ENCODE data around the gene MVD. TPM values are rescaled to one million over a fixed set of nuclear protein-coding genes. Genes with fewer than 3 reads are reported as not detected.

The MVD gene
- total RNA-seq, 4 donors from 2014 or later = 20.7 to 52.5 (median 43.2) TPM

DNA sequence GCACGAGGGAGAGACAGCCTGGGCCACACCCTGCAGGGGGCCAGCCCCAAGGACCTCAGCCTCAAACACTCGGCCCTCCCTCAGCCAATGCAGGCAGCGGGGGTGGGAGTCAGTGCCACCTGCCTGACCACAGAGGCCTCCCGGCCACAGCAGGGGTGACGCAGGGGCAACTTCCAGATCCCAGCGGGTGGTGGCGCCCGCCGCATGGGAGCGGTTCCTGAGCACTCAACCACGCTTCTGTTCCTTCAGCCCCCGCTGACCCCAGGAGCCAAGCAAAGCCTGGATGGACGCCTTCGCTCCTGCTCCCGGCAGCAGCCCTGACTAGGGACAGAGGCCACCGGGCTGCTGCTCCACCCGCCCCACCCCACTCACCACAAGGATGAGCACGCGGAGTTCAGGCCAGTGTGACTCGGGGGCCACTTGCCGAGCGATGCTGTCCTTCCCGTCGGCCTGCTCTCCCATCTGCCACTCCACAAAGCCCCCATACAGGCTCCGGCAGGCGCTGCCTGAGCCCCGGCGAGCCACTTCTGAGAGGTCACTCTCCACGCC lies 7.1 kb downstream of the MVD start:
- no peak for DNase-seq
- Histone ChIP-seq H3K36me3 (no peaks in the 10 kb centered on the region), H3K27ac (no peak overlapping the region), H3K4me3 (replicated peaks in 1 of 3) (no peak overlapping the region), H3K27me3 (no peaks in the 10 kb centered on the region), H3K9me3 (no peaks in the 10 kb centered on the region), H3K4me1 (peaks cover 9 to 11% of the 10 kb centered on the region in 2 donors)
- no peak for TF ChIP-seq POLR2A (IDR thresholded peaks at IDR 0.05)
- TF ChIP-seq, protein P1, sequence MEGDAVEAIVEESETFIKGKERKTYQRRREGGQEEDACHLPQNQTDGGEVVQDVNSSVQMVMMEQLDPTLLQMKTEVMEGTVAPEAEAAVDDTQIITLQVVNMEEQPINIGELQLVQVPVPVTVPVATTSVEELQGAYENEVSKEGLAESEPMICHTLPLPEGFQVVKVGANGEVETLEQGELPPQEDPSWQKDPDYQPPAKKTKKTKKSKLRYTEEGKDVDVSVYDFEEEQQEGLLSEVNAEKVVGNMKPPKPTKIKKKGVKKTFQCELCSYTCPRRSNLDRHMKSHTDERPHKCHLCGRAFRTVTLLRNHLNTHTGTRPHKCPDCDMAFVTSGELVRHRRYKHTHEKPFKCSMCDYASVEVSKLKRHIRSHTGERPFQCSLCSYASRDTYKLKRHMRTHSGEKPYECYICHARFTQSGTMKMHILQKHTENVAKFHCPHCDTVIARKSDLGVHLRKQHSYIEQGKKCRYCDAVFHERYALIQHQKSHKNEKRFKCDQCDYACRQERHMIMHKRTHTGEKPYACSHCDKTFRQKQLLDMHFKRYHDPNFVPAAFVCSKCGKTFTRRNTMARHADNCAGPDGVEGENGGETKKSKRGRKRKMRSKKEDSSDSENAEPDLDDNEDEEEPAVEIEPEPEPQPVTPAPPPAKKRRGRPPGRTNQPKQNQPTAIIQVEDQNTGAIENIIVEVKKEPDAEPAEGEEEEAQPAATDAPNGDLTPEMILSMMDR (IDR thresholded peaks at IDR 0.05) = no peak
- intact Hi-C loops (cut with DNase I) = loop anchor here (10.0 kb wide), 2 partner anchors 81 to 211 kb away; partner anchors contain the start of gene ZC3H18
- WGBS, 2 donors = 91 to 92% methylated on average over 10 to 22 of the region's 29 CpGs

- intact Hi-C loops (cut with DNase I) = loop anchor here (10.0 kb wide), 2 partner anchors 80 to 210 kb away; partner anchors contain the start of gene ZC3H18
- Histone ChIP-seq H3K9me3 (no peaks in the 10 kb centered on the region), H3K4me1 (peaks cover 12 to 14% of the 10 kb centered on the region in 2 donors), H3K27me3 (no peaks in the 10 kb centered on the region), H3K36me3 (no peaks in the 10 kb centered on the region), H3K4me3 (replicated peaks in 1 of 3) (no peak overlapping the region), H3K27ac (no peak overlapping the region)
- TF ChIP-seq, protein P1 (IDR thresholded peaks at IDR 0.05) = no peak
- no peak for TF ChIP-seq POLR2A (IDR thresholded peaks at IDR 0.05)
- no peak for DNase-seq
- 94 to 95% methylated on average over 35 to 48 of the region's 50 CpGs for WGBS, 2 donors
These were observed 7.7 kb downstream of the MVD start for GRCh38 chr16:88655053-88655732.

DNA sequence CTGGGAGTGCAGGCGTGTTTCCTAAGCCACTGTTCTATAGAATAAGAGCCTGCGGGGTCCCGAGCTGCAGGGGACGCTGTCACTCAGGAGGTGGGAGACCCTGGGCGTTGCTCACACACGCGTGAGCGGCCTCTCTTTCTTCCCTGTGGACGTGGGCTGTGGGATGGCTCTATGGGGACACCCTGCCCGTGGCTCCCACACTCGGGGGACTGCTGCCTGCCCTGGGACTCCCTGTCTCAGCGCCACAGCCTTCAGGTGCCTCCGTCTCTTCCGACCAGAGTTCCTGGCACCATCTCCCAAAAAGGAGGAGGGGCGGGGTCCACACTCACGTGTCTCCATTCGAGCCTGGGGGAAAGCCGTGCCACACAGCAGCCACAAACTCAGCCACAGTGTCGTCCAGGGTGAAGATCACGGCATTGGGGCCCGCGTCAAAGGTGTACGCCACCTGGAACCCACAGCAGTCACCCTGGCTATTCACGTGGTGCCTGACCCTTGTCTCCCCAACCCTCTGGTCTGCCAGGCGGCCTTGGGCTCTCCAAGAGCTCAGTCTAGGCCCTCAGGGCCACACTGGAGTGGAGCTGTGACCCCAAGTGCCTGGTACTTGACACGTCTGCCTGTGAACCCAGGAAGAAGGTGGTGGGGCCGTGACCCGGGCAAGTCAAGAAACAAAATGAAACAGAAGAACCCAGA lies 8.4 kb downstream of the MVD start:
- no peak for DNase-seq
- Histone ChIP-seq H3K36me3 (no peaks in the 10 kb centered on the region), H3K4me1 (peaks cover 17 to 19% of the 10 kb centered on the region in 2 donors), H3K27me3 (no peaks in the 10 kb centered on the region), H3K9me3 (no peaks in the 10 kb centered on the region), H3K27ac (no peak overlapping the region), H3K4me3 (replicated peaks in 1 of 3) (no peak overlapping the region)
- intact Hi-C loops (cut with DNase I) = loop anchor here (10.0 kb wide), 2 partner anchors 80 to 210 kb away; partner anchors contain the start of gene ZC3H18
- TF ChIP-seq, protein P1 (IDR thresholded peaks at IDR 0.05) = no peak
- WGBS, 2 donors = 91% methylated on average over 24 to 25 of the region's 28 CpGs

DNA sequence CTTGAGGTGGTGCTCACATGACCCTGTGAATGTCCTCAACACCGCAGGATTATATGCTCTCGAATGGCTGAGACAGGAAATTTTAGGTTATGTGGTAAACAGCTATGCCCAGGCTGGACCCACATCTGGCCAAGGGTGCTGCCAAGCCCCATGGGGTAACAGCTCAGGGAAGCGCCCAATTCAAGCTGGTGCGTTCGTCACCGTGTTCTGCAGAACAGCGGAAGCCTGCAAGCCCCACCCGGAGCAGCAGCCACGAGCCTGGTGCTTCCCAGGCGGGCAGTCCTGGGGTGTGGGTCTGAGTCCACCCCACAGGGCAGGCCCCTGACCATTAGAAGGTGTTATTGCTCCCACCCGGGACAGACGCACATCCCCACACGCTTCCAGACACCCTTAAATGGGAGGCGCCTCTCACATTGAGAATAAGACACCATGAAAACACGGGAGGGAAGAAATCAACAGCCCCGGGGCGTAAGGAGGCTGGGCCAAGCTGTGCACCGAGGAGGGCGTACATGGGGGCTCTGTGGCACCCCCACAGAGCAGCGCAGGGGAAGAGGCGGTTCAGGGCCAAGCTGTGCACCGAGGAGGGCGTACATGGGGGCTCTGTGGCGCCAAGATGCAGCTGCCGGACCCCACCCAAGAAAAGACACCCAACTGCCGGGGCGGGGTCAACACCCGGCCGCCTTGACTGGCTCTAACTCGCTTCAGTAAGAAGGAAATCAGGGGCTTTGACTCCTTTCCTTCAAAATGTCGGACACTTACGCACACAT lies 9.1 kb downstream of the MVD start:
- peaks cover 17 to 19% of the 10 kb centered on the region in 2 donors for H3K4me1 ChIP-seq
- no peak overlapping the region for H3K4me3 ChIP-seq (replicated peaks in 1 of 3)
- intact Hi-C loops (cut with DNase I) = loop anchor here (10.0 kb wide), 2 partner anchors 79 to 209 kb away; partner anchors contain the start of gene ZC3H18
- WGBS, 2 donors = 82 to 88% methylated on average over 27 to 31 of the region's 32 CpGs
- TF ChIP-seq POLR2A (IDR thresholded peaks at IDR 0.05) = no peak
- TF ChIP-seq, protein P1 (IDR thresholded peaks at IDR 0.05) = no peak
- DNase-seq = no peak
- H3K36me3 ChIP-seq = no peaks in the 10 kb centered on the region
- no peaks in the 10 kb centered on the region for H3K9me3 ChIP-seq
- H3K27me3 ChIP-seq = no peaks in the 10 kb centered on the region
- H3K27ac ChIP-seq = no peak overlapping the region

Measured in thyroid gland (tissue), 4 donors.